Neural cell (in vitro differentiated cells): Measurements from ENCODE around the gene TCF12. TPM values are rescaled to one million over a fixed set of nuclear protein-coding genes. Genes with fewer than 3 reads are reported as not detected.

Experiments used
- H2AFZ ChIP-seq: fragments of 200-600, 300-800 bp; sonication (generic), shearing (Covaris generic); 2 replicates; pipeline ENCODE4 v1.6.0; 2014; ENCODE audit warnings: low read depth, mild to moderate bottlenecking, antibody characterized with exemption, low read length, moderate library complexity
- H3F3A ChIP-seq: fragments of 200-600 bp; shearing (Covaris generic); 2 replicates; pipeline ENCODE4 v1.6.1; 2016; ENCODE audit warnings: mild to moderate bottlenecking, moderate library complexity, mixed read lengths, antibody characterized with exemption, low read length; ENCODE audit not compliant: insufficient read depth, poor library complexity, severe bottlenecking
- H3K27ac ChIP-seq: fragments of 200-600, 300-800 bp; sonication (generic), shearing (Covaris generic); 2 replicates; pipeline ENCODE4 v1.5.1; 2014; ENCODE audit warnings: mild to moderate bottlenecking, low read length, moderate library complexity
- H3K27me3 ChIP-seq: fragments of 300-800, 200-600 bp; sonication (generic), shearing (Covaris generic); 2 replicates; pipeline ENCODE4 v1.6.0; 2014; ENCODE audit warnings: mild to moderate bottlenecking, low read depth, low read length, moderate library complexity; ENCODE audit not compliant: insufficient read depth
- H3K36me3 ChIP-seq: fragments of 300-800, 200-600 bp; sonication (generic), shearing (Covaris generic); 2 replicates; pipeline ENCODE4 v1.5.1; 2014; ENCODE audit warnings: mild to moderate bottlenecking, antibody characterized with exemption, low read length, moderate library complexity; ENCODE audit not compliant: insufficient read depth
- H3K4me2 ChIP-seq: fragments of 300-800, 200-600 bp; sonication (generic), shearing (Covaris generic); 2 replicates; pipeline ENCODE4 v1.6.0; 2014; ENCODE audit warnings: mild to moderate bottlenecking, low read length
- H3K4me3 ChIP-seq: fragments of 300-800, 200-600 bp; sonication (generic), shearing (Covaris generic); 2 replicates; pipeline ENCODE4 v1.5.1; 2014; ENCODE audit warnings: mild to moderate bottlenecking, low read length, moderate library complexity
- H3K79me2 ChIP-seq: fragments of 200-600 bp; shearing (Covaris generic); replicated peaks from 2 replicates; pipeline ENCODE4 v1.6.0; 2014; ENCODE audit warnings: mild to moderate bottlenecking, low read length, moderate library complexity; ENCODE audit not compliant: insufficient read depth
- H3K9ac ChIP-seq: fragments of 300-800, 200-600 bp; sonication (generic), shearing (Covaris generic); 2 replicates; pipeline ENCODE4 v1.6.1; 2016; ENCODE audit warnings: mild to moderate bottlenecking, low read length, mixed read lengths
- H3K9me2 ChIP-seq: fragments of 200-600 bp; shearing (Covaris generic); 2 replicates; pipeline ENCODE4 v1.6.1; 2016; ENCODE audit warnings: mild to moderate bottlenecking, low read length, mixed read lengths; ENCODE audit not compliant: insufficient read depth
- H3K9me3 ChIP-seq: fragments of 200-600, 300-800 bp; sonication (generic), shearing (Covaris generic); 2 replicates; pipeline ENCODE4 v1.6.1; 2016; ENCODE audit warnings: mild to moderate bottlenecking, mixed run types, low read length, moderate library complexity, mixed read lengths
- H4K20me1 ChIP-seq: fragments of 200-600 bp; shearing (Covaris generic); 2 replicates; pipeline ENCODE4 v1.6.1; 2016; ENCODE audit warnings: mild to moderate bottlenecking, mixed run types; ENCODE audit not compliant: insufficient read depth
- EP300 ChIP-seq: fragments of 450-650 bp; conservative IDR thresholded peaks from 2 replicates; pipeline ENCODE4 v1.6.1; 2014; ENCODE audit warnings: antibody characterized with exemption, mild to moderate bottlenecking, moderate library complexity; ENCODE audit not compliant: poor library complexity, severe bottlenecking
- EZH2 ChIP-seq: fragments of 200-600, 300-800 bp; shearing (Covaris generic), sonication (generic); IDR thresholded peaks from 2 replicates; pipeline ENCODE4 v1.6.1; 2014; ENCODE audit warnings: antibody characterized with exemption, low read length, borderline replicate concordance, mild to moderate bottlenecking; ENCODE audit not compliant: insufficient read depth, poor library complexity, severe bottlenecking
- MXI1 ChIP-seq: fragments of 450-650 bp; conservative IDR thresholded peaks from 2 replicates; pipeline ENCODE4 v1.6.1; 2014; ENCODE audit warnings: antibody characterized with exemption, mild to moderate bottlenecking; ENCODE audit not compliant: poor library complexity, severe bottlenecking
- POLR2AphosphoS5 ChIP-seq: IDR thresholded peaks from 2 replicates; pipeline ENCODE4 v1.6.1; 2012
- RAD21 ChIP-seq: fragments of 450-650 bp; conservative IDR thresholded peaks from 2 replicates; pipeline ENCODE4 v1.6.1; 2014; ENCODE audit warnings: antibody characterized with exemption, mild to moderate bottlenecking, moderate library complexity
- SMC3 ChIP-seq: fragments of 450-650 bp; conservative IDR thresholded peaks from 2 replicates; pipeline ENCODE4 v1.6.1; 2014; ENCODE audit warnings: antibody characterized with exemption, mild to moderate bottlenecking, moderate library complexity; ENCODE audit not compliant: poor library complexity
- TAF1 ChIP-seq: IDR thresholded peaks from 2 replicates; pipeline ENCODE4 v1.6.1; 2012; ENCODE audit warnings: low read depth
- polyA plus RNA-seq: library from polyadenylated mRNA; depleted of rRNA; stranded (reverse); fragments of >200 nt; gene quantifications from 2 replicates; pipeline ENCODE4 v1.2.3, GENCODE V29; 2014
- TF ChIP-seq, protein P1 (sequence below): IDR thresholded peaks from 2 replicates; pipeline ENCODE4 v1.6.1; 2012; ENCODE audit warnings: borderline replicate concordance
- TF ChIP-seq, protein P2 (sequence below): fragments of 450-650 bp; IDR thresholded peaks from 2 replicates; pipeline ENCODE4 v1.5.1; 2014; ENCODE audit warnings: antibody characterized with exemption, mild to moderate bottlenecking, moderate library complexity; ENCODE audit not compliant: poor library complexity, severe bottlenecking

TCF12 gene
- polyA plus RNA-seq, 1 donor from 2014 or later: 52.7 TPM

DNA sequence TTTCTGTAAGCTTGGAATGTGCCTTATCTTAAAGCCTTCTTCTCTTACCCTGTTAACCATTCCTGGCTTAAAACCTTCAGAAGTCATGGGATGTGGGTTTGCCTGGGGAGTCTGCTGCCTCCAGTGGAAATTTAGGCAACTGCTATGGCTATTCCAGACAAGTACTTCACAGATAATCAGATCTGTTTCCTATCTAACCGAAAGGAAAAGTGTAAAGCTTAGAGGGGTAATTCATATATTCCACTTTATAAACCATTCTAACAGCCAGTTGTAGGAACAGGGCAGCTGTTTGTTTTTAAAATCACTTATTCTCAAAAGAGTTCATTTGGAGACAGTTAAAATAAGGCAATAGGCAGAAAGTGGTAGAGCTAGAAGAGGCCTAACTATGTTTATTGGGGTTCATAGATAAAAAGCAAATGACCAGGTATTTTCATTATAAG, 219.9 kb downstream of the TCF12 start:
- no peaks in the 10 kb centered on the region for H3K27me3 ChIP-seq
- H3K79me2 ChIP-seq: no peaks in the 10 kb centered on the region
- no peak overlapping the region for H3K4me2 ChIP-seq
- no peak overlapping the region for H3K9ac ChIP-seq
- H3K36me3 ChIP-seq: no peaks in the 10 kb centered on the region
- no peak overlapping the region for H2AFZ ChIP-seq
- no peak overlapping the region for H3K27ac ChIP-seq
- no peak overlapping the region for H3K4me3 ChIP-seq
- TF ChIP-seq EZH2 (no peak), TAF1 (no peak), SMC3 (no peak), POLR2AphosphoS5 (no peak), MXI1 (no peak), RAD21 (peak; percentile 48), EP300 (no peak)
- TF ChIP-seq, protein P1, sequence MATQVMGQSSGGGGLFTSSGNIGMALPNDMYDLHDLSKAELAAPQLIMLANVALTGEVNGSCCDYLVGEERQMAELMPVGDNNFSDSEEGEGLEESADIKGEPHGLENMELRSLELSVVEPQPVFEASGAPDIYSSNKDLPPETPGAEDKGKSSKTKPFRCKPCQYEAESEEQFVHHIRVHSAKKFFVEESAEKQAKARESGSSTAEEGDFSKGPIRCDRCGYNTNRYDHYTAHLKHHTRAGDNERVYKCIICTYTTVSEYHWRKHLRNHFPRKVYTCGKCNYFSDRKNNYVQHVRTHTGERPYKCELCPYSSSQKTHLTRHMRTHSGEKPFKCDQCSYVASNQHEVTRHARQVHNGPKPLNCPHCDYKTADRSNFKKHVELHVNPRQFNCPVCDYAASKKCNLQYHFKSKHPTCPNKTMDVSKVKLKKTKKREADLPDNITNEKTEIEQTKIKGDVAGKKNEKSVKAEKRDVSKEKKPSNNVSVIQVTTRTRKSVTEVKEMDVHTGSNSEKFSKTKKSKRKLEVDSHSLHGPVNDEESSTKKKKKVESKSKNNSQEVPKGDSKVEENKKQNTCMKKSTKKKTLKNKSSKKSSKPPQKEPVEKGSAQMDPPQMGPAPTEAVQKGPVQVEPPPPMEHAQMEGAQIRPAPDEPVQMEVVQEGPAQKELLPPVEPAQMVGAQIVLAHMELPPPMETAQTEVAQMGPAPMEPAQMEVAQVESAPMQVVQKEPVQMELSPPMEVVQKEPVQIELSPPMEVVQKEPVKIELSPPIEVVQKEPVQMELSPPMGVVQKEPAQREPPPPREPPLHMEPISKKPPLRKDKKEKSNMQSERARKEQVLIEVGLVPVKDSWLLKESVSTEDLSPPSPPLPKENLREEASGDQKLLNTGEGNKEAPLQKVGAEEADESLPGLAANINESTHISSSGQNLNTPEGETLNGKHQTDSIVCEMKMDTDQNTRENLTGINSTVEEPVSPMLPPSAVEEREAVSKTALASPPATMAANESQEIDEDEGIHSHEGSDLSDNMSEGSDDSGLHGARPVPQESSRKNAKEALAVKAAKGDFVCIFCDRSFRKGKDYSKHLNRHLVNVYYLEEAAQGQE: no peak
- TF ChIP-seq, protein P2, sequence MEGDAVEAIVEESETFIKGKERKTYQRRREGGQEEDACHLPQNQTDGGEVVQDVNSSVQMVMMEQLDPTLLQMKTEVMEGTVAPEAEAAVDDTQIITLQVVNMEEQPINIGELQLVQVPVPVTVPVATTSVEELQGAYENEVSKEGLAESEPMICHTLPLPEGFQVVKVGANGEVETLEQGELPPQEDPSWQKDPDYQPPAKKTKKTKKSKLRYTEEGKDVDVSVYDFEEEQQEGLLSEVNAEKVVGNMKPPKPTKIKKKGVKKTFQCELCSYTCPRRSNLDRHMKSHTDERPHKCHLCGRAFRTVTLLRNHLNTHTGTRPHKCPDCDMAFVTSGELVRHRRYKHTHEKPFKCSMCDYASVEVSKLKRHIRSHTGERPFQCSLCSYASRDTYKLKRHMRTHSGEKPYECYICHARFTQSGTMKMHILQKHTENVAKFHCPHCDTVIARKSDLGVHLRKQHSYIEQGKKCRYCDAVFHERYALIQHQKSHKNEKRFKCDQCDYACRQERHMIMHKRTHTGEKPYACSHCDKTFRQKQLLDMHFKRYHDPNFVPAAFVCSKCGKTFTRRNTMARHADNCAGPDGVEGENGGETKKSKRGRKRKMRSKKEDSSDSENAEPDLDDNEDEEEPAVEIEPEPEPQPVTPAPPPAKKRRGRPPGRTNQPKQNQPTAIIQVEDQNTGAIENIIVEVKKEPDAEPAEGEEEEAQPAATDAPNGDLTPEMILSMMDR: peak; percentile 67
- no peaks in the 10 kb centered on the region for H4K20me1 ChIP-seq
- H3K9me2 ChIP-seq: no peaks in the 10 kb centered on the region
- H3F3A ChIP-seq: no peaks in the 10 kb centered on the region
- H3K9me3 ChIP-seq: no peaks in the 10 kb centered on the region

DNA sequence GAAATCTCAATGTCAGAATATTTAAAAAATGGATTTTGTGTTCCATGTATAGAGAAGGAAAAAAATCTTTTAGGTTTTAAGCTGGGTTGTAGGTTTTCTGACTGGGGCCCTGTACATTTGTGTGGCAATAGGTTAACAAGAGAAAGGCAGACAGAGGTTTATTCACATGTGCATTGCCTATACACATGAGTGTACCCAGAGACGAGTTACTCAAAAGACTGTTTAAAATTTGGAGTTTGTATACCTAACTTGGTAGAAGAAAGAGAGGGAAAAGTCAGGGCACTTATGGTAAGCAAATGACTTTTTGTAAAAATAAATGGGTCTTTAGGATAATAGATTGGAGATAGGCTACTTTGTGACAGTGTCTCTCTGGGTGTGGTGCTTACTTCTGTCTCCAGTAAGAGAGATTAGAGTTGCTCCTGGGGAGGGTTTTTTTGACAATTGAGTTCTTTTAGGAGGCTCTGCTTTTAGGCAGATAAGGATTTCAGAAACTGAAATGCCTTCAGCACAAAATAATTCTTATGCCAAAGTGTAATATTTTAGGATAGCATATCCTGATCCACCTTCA, 225.2 kb downstream of the TCF12 start:
- Histone ChIP-seq H3K9me2 (no peaks in the 10 kb centered on the region), H3K4me2 (no peak overlapping the region), H3K79me2 (peaks cover 10% of the 10 kb centered on the region), H2AFZ (no peak overlapping the region), H3K9ac (no peak overlapping the region), H3F3A (no peaks in the 10 kb centered on the region), H3K4me3 (no peak overlapping the region), H4K20me1 (no peaks in the 10 kb centered on the region), H3K27ac (no peak overlapping the region), H3K9me3 (no peaks in the 10 kb centered on the region), H3K27me3 (no peaks in the 10 kb centered on the region), H3K36me3 (no peaks in the 10 kb centered on the region)
- TF ChIP-seq, protein P2: no peak
- TF ChIP-seq, protein P1: no peak
- TF ChIP-seq EP300: no peak
- TF ChIP-seq TAF1: no peak
- no peak for TF ChIP-seq SMC3
- TF ChIP-seq EZH2: no peak
- TF ChIP-seq POLR2AphosphoS5: no peak
- no peak for TF ChIP-seq MXI1
- no peak for TF ChIP-seq RAD21
